PFSK-1 (cell line): ENCODE measurements around the gene PACS2.

ENCODE experiments used
- POLR2AphosphoS5 ChIP-seq: IDR thresholded peaks from 2 replicates; pipeline ENCODE4 v1.6.1; 2012; ENCODE audit warnings: low read depth, mild to moderate bottlenecking, control low read depth, low read length, moderate library complexity
- TAF1 ChIP-seq: IDR thresholded peaks from 2 replicates; pipeline ENCODE4 v1.6.1; 2012; ENCODE audit warnings: low read length, control low read depth, borderline replicate concordance; ENCODE audit not compliant: insufficient read depth
- TF ChIP-seq, protein P1 (sequence below), 2 experiments: IDR thresholded peaks; 2 replicates each; pipeline versions ENCODE4 v1.6.1 to v1.8.0; 2011 to 2012; ENCODE audit warnings: low read depth in 2 of 2, low read length in 2 of 2, control low read depth in 1 of 2, inconsistent platforms in 1 of 2, mild to moderate bottlenecking in 1 of 2, moderate library complexity in 1 of 2; ENCODE audit not compliant: insufficient read depth in 1 of 2

DNA sequence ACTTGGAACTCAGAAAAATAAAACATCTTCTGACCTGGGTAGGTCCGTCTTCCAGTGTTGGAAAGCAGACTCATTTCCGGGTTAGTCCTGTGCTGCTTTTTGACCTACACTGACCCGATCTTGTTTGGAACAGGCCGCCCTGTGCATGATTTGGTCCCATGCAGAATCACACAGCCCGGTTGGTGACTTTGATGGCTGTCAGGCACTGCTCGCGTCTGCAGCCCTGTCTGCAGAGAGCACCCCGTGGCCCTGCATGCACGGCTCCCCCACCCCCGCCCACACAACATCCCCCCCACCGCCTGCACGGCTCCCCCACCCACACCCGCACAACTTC is 31.6 kb downstream of the PACS2 start:
- TF ChIP-seq TAF1 (no peak), POLR2AphosphoS5 (no peak)
- TF ChIP-seq, protein P1, sequence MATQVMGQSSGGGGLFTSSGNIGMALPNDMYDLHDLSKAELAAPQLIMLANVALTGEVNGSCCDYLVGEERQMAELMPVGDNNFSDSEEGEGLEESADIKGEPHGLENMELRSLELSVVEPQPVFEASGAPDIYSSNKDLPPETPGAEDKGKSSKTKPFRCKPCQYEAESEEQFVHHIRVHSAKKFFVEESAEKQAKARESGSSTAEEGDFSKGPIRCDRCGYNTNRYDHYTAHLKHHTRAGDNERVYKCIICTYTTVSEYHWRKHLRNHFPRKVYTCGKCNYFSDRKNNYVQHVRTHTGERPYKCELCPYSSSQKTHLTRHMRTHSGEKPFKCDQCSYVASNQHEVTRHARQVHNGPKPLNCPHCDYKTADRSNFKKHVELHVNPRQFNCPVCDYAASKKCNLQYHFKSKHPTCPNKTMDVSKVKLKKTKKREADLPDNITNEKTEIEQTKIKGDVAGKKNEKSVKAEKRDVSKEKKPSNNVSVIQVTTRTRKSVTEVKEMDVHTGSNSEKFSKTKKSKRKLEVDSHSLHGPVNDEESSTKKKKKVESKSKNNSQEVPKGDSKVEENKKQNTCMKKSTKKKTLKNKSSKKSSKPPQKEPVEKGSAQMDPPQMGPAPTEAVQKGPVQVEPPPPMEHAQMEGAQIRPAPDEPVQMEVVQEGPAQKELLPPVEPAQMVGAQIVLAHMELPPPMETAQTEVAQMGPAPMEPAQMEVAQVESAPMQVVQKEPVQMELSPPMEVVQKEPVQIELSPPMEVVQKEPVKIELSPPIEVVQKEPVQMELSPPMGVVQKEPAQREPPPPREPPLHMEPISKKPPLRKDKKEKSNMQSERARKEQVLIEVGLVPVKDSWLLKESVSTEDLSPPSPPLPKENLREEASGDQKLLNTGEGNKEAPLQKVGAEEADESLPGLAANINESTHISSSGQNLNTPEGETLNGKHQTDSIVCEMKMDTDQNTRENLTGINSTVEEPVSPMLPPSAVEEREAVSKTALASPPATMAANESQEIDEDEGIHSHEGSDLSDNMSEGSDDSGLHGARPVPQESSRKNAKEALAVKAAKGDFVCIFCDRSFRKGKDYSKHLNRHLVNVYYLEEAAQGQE (IDR thresholded peaks at IDR 0.05; ENCODE audit: insufficient read depth in 1 of 2, low read depth in 2 of 2, low read length in 2 of 2), result no peak
